IgD-negative memory B cell (primary cell): ENCODE data around the gene FNDC10. TPM values are rescaled to one million over a fixed set of nuclear protein-coding genes. Genes with fewer than 3 reads are reported as not detected.

Experiments used
- H3K27ac Mint-ChIP-seq, 3 donors: one replicate each; pipeline ENCODE4 v1.8.0; 2020 to 2022; ENCODE audit warnings: mild to moderate bottlenecking in 3 of 3, mixed read lengths in 3 of 3, moderate library complexity in 1 of 3
- H3K27me3 Mint-ChIP-seq: one replicate; pipeline ENCODE4 v1.8.0; 2021; ENCODE audit warnings: mixed read lengths
- H3K36me3 Mint-ChIP-seq: one replicate; pipeline ENCODE4 v1.8.0; 2020; ENCODE audit warnings: mild to moderate bottlenecking, mixed read lengths
- H3K4me1 Mint-ChIP-seq, 3 donors: one replicate each; pipeline ENCODE4 v1.8.0; 2020 to 2022; ENCODE audit warnings: mixed read lengths in 3 of 3, mild to moderate bottlenecking in 1 of 3
- H3K4me3 Mint-ChIP-seq, 4 donors: one replicate each; pipeline ENCODE4 v1.8.0; 2020 to 2022; ENCODE audit warnings: mild to moderate bottlenecking in 4 of 4, mixed read lengths in 4 of 4, moderate library complexity in 3 of 4
- H3K9me3 Mint-ChIP-seq, 3 donors: one replicate each; pipeline ENCODE4 v1.8.0; 2020 to 2021; ENCODE audit warnings: mixed read lengths in 3 of 3, mild to moderate bottlenecking in 1 of 3
- polyA plus RNA-seq: library from polyadenylated mRNA; unstranded; fragments of 300-500 nt; fragmentation: Illumina TruSeq; gene quantifications from one replicate; pipeline ENCODE4 v1.2.3, GENCODE V29; 2021

The FNDC10 gene
- polyA plus RNA-seq, 1 donor from 2014 or later, result not detected

GRCh38 chr1:1630965-1631781 is 31.2 kb upstream of the FNDC10 start:
- Mint-ChIP-seq H3K4me3 (peak overlapping the region in 3 of 4 donors; percentile 37 to 81 (median 48)), H3K4me1 (peaks cover 0 to 3% (median 2%) of the 10 kb centered on the region in 3 donors), H3K9me3 (peaks cover 0 to 2% (median 0%) of the 10 kb centered on the region in 3 donors), H3K27ac (peak overlapping the region in 1 of 3 donors; percentile 75), H3K27me3 (peaks cover 4% of the 10 kb centered on the region), H3K36me3 (peaks cover 2% of the 10 kb centered on the region)

- Mint-ChIP-seq H3K4me3 (peak overlapping the region; percentile 41 to 96 (median 86)), H3K36me3 (peaks cover 2% of the 10 kb centered on the region), H3K4me1 (peaks cover 0 to 3% (median 2%) of the 10 kb centered on the region in 3 donors), H3K27me3 (peaks cover 4% of the 10 kb centered on the region), H3K27ac (peak overlapping the region; percentile 75 to 94 (median 91)), H3K9me3 (peaks cover 0 to 2% (median 0%) of the 10 kb centered on the region in 3 donors)
These were observed 30.4 kb upstream of the FNDC10 start for GRCh38 chr1:1630191-1630964.

- Mint-ChIP-seq H3K36me3 (peaks cover 2% of the 10 kb centered on the region), H3K4me3 (peak overlapping the region; percentile 41 to 92 (median 70)), H3K9me3 (peaks cover 0 to 2% (median 0%) of the 10 kb centered on the region in 3 donors), H3K27me3 (peaks cover 4% of the 10 kb centered on the region), H3K27ac (peak overlapping the region in 2 of 3 donors; percentile 75 to 91), H3K4me1 (peaks cover 0 to 3% (median 2%) of the 10 kb centered on the region in 3 donors)
These were observed 29.7 kb upstream of the FNDC10 start for GRCh38 chr1:1629430-1630190.

- Mint-ChIP-seq H3K4me1 (peaks cover 0 to 3% (median 2%) of the 10 kb centered on the region in 3 donors), H3K4me3 (peak overlapping the region in 2 of 4 donors; percentile 8 to 27), H3K9me3 (peaks cover 0 to 2% (median 0%) of the 10 kb centered on the region in 3 donors), H3K27ac (no peak overlapping the region), H3K27me3 (peaks cover 4% of the 10 kb centered on the region), H3K36me3 (peaks cover 2% of the 10 kb centered on the region)
These were observed 29.0 kb upstream of the FNDC10 start for GRCh38 chr1:1628754-1629429.

GRCh38 chr1:1627829-1628753 is 28.2 kb upstream of the FNDC10 start:
- Mint-ChIP-seq H3K36me3 (peaks cover 2% of the 10 kb centered on the region), H3K27me3 (peaks cover 4% of the 10 kb centered on the region), H3K4me3 (peak overlapping the region in 2 of 4 donors; percentile 8 to 66), H3K9me3 (peaks cover 0 to 2% (median 0%) of the 10 kb centered on the region in 3 donors), H3K27ac (peak overlapping the region in 2 of 3 donors; percentile 42 to 63), H3K4me1 (peaks cover 0 to 3% (median 2%) of the 10 kb centered on the region in 3 donors)

GRCh38 chr1:1627261-1627828 is 27.4 kb upstream of the FNDC10 start:
- Mint-ChIP-seq H3K27me3 (peaks cover 4% of the 10 kb centered on the region), H3K4me1 (peaks cover 0 to 5% (median 3%) of the 10 kb centered on the region in 3 donors), H3K4me3 (peak overlapping the region in 1 of 4 donors; percentile 27), H3K27ac (peak overlapping the region in 2 of 3 donors; percentile 42 to 63), H3K9me3 (peaks cover 0 to 2% (median 0%) of the 10 kb centered on the region in 3 donors), H3K36me3 (peaks cover 2% of the 10 kb centered on the region)

GRCh38 chr1:1626207-1627141 is 26.5 kb upstream of the FNDC10 start:
- peak overlapping the region in 1 of 3 donors; percentile 48 for H3K27ac Mint-ChIP-seq
- H3K9me3 Mint-ChIP-seq, result peaks cover 0 to 2% (median 0%) of the 10 kb centered on the region in 3 donors
- peaks cover 2% of the 10 kb centered on the region for H3K27me3 Mint-ChIP-seq
- H3K4me1 Mint-ChIP-seq, result peaks cover 0 to 5% (median 3%) of the 10 kb centered on the region in 3 donors
- no peak overlapping the region for H3K4me3 Mint-ChIP-seq
- H3K36me3 Mint-ChIP-seq, result peaks cover 2% of the 10 kb centered on the region

- peaks cover 0 to 2% (median 0%) of the 10 kb centered on the region in 3 donors for H3K9me3 Mint-ChIP-seq
- peaks cover 2% of the 10 kb centered on the region for H3K27me3 Mint-ChIP-seq
- H3K36me3 Mint-ChIP-seq, result peaks cover 2% of the 10 kb centered on the region
- H3K4me1 Mint-ChIP-seq, result peaks cover 0 to 5% (median 3%) of the 10 kb centered on the region in 3 donors
- H3K4me3 Mint-ChIP-seq, result peak overlapping the region in 1 of 4 donors; percentile 22
- H3K27ac Mint-ChIP-seq, result peak overlapping the region in 1 of 3 donors; percentile 48
These were observed 25.9 kb upstream of the FNDC10 start for GRCh38 chr1:1625824-1626206.

- no peak overlapping the region for H3K27ac Mint-ChIP-seq
- peaks cover 0 to 5% (median 3%) of the 10 kb centered on the region in 3 donors for H3K4me1 Mint-ChIP-seq
- peaks cover 2% of the 10 kb centered on the region for H3K36me3 Mint-ChIP-seq
These were observed 25.5 kb upstream of the FNDC10 start for GRCh38 chr1:1625404-1625775.

GRCh38 chr1:1624443-1625403 is 24.8 kb upstream of the FNDC10 start:
- Mint-ChIP-seq H3K4me1 (peaks cover 0 to 2% (median 1%) of the 10 kb centered on the region in 3 donors), H3K4me3 (no peak overlapping the region), H3K36me3 (no peaks in the 10 kb centered on the region), H3K27ac (peak overlapping the region in 1 of 3 donors; percentile 72), H3K9me3 (no peaks in the 10 kb centered on the region), H3K27me3 (no peaks in the 10 kb centered on the region)

More at GRCh38 chr1:1625404-1625775, 25.5 kb upstream of the FNDC10 start:
- Mint-ChIP-seq H3K9me3 (peaks cover 0 to 2% (median 0%) of the 10 kb centered on the region in 3 donors), H3K27me3 (peaks cover 2% of the 10 kb centered on the region), H3K4me3 (peak overlapping the region in 1 of 4 donors; percentile 22)
